HG03103 (cell line): ENCODE measurements around the gene DCTN4.
"Not testable (repeated sequence)": the region's sequence is repeated elsewhere in the genome, so short reads cannot be mapped to it uniquely, and the experiment has no call there.

ENCODE experiments used
- ATAC-seq: cut with Tn5 transposase; IDR thresholded peaks from one replicate; pipeline ENCODE4 v1.9.1; 2021; ENCODE audit warnings: low read depth; ENCODE audit not compliant: unreplicated experiment

Gene DCTN4

DNA sequence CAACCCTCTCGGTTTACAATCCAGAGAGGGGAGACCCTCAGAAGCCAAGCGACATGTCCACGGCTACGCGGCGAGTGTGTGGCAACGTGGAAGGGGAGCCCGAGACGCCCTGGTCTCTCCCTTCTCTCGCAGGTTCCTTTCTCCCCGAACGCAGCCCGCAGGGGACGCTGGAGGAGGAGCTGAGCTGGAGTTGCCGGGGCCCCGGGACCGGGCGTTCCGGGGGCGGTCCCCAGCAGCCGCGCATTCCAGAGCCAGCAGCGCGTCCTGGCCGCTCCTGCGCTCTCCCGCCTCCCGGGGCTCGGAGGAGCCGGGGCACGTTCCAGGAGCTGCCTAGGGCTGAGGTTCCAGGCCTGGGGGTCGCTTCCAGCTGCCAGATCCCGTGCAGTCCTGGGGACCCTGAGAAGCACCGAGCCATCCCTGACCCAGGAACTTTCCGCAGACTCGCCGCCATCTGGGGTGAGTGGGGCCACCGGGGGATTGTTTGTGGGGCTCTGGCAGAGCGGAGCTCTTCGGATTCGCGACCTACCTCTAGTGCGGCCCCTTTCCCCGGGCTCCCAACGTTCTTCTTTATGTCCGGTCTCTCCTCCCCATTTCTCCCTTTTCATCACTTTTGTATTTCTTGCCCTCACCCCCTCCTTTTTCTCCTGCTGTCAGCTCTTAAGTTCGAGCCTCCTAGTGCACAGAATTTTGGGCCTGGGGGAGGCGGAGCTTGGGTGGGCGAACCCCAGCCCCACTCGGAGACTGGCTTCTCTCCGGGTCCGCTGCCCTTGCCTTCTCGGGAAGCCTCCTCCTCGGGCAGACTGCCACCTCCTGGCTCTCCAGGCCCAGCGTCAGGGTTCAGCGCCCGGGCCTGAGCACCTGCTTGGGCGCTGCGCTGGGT lies 19.9 kb upstream of the DCTN4 start, which contains the start of gene SMIM3:
Gene SMIM3, plus strand, starts transcription at position 241 of the 880 bp plus-strand sequence. CDS start 16,684 bp downstream, outside the sequence.
- no peak for ATAC-seq

DNA sequence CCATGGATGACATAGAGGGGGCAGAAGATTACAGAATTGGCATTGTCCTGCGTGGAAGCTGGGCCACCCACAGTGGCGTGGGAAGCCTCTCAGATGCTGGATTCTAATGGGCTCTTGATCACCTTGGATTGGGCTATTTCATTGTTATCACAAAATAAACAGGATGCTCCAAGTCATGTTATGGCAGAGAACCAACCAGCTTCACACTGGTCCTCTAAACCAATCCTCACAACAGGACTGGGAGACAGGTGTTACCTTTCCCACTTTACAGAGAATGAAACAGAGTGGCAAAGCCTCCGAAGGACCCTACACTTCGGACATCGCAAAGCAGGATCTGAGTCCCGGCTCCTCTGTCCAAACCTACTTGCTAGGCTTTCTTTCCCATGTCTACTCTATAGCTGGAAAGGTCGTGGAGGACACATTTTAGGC lies 19.3 kb upstream of the DCTN4 start:
- ATAC-seq: no peak

DNA sequence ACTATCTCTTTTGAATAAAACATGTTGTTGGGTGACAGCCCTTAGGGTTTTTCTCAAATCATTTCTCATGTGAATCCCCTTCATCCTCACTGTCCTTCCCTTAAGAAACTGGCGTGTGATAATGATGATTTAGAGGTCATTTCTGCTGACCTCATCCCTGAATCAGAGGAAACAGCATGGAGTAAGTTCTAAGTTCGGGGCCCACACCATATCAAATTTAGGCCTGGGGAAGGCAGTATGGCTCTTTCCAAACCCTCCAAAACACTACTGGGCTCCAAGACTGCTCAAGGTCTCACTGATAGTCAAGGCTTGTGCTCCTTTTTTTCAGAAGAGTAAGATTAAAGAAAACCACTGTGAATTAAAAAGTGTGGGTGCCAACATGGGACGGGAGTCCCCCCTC lies 18.9 kb upstream of the DCTN4 start:
- ATAC-seq: no peak

DNA sequence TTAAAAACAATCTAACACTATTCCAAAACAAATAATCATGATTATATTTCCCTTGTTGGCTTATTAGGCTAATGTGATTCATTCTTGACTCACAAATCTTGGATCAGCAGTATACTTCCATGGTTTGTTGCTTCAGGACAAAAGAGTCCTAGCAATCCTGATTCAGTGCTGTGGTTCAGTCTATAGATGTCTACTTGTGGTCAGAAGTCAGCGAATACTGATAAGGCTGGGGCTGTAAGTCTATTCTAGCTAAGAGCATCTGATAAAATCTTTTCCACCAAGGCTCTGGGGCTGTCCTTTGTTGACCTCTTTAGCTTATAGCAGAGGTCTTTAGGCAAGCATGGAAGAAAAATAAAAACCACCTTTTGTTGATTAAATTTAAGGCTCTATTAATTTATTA lies 15.3 kb upstream of the DCTN4 start:
- ATAC-seq: no peak

DNA sequence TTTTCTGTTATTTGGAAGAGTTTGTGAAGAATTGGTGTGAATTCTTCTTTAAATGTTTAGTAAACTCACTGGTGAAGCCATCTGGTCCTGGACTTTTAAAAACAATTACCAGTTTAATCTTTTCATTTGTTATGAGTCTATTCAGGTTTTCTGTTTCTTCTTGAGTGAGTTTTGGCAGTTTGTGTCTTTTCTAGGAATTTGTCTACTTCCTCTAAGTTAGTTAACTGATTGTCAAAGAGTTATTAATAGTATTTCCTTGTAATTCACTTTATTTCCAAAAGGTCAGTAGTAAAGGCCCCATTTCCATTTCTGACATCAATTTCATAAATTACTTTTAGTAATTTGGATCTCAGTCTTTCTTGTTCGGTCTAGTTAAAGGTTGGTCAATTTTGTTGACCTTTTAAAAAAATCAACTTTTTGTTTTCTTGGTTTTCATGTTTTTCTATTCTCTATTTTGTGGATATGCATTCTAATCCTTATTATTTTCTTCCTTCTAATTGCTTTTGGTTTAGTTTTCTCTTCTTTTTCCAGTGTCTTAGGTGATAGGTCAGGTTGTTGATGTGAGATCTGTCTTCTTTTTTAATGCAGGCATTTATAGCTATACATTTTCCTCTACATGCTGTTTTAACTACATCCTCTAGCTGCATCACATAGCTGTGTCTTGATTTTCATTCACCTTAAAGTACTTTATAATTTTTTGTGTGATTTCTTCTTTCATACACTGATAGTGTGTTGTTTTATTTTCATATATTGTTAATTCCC lies 12.4 kb upstream of the DCTN4 start:
- no peak for ATAC-seq

DNA sequence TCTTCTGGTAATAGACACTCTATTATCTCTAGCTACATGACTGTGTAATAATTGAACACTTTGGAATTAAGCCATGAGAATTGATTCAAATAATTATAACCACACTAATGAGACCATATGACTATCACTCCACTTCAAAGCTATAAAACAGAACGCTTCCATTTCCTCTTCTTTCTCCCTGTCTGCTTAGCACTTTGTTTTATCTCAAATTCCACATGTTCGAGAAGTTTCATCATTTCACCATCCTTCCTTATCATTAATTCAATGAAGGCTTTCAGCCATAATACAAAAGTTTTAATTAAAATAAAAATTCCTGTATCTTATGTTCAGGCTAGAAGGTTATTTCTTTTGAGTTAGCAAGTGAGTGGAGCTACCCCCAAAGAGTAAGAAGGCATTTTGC lies 7.4 kb upstream of the DCTN4 start:
- no peak for ATAC-seq

DNA sequence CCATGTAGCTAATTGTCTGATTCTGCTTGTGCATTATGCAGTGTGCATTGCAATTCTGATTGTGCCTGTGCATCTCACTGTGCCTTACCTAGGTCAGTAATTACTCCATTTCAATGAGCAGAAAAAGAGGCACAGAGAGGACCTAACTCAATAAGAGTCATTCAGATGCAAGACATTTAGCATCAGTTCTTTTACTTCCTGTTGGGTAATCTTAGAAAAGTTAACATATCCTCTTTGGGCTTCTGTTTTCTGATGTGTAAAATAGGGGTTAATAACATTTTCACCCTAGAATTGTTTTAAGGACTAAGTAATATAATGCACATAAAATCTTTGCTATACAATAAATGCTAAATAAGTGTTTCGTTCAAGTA lies 7.0 kb upstream of the DCTN4 start:
- no peak for ATAC-seq

DNA sequence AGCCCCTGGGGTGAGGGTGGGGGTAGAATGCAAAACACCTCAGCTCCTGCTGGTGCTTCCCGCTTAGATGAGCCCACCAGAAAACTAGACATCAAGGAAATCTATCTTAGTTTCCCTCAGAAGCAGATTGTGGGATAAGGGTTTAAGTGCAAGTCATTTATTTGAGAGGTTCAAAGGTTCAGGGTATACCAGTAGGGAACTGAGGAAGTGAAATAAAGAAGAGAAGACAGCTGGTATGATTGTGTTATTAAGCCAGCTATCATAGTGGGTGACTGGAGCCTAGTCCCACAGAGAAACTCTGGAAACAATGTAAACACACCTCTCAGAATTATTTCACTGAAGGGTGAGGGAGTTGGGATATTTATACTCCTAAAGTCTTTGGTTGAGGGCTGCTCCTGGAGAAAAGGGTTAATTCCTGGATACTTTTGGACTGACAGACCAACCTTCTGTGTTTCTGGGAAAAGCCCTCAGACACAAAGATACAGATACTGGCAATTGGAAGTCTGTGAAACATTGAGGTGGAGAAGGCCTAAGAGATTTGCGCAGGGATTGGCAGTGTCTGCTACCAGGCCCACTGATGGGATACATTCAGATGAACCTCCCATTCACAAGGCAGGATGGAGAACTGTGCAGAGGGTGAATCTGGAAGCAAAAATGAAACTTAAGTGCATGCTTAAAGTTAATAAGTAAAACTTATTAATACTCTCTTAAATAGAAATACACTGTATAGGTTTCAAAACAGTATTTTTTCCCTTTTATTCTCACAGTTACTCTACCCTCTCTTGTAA lies 6.4 kb upstream of the DCTN4 start:
- no peak for ATAC-seq

DNA sequence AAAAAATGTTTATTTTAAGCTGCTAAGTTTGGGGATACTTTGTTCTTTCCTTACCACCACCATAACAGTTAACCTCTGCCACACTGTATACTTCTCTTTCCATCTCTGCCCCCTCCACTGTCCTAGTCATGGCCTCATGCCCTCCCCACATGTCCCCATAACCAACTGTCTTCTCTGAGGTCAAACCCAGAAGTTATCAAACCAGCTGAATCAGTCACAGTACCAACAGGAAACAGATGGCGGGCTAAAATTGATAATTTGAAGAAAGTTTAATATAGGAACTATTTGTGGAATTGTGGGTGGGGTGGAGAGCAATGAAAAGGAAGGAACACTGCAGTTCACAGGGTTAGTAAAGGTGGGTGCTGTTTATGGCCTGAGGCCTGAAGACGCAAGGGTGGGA lies 5.7 kb upstream of the DCTN4 start:
- no peak for ATAC-seq

DNA sequence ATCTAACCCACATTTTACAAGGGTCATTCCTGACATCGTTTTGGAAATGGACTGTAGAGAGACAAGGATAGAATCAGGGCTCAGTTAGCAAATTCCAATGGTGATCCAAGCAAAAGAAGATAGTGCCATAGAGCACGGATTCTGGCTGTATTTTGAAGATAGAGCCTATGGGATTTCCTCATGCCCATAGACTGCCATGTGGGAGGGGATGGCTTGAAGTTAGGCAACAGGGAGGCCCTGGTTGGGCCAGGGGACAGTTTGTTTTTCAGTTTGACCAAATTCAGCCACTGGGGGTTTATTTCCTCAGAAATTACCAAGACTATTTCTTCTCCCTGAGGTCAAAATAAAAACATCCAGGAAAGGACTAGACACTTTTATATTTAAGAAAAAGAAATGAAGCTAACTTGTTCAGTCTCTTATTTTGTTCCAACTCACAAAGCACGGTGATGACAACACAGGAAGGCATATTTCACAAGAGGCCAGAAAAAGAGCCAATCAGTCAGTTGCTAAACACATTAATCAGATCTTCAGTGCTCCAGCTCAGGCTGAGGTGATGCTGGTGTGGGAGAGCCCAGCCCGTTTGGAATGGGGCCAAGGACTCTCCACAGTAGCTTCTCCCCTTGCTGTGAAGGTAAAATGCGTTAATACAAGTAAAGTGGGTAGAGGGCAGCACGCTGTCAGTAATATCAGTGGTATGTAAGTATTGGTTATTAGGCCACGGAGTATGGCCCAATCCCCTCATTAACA lies 4.4 kb upstream of the DCTN4 start:
- no peak for ATAC-seq

DNA sequence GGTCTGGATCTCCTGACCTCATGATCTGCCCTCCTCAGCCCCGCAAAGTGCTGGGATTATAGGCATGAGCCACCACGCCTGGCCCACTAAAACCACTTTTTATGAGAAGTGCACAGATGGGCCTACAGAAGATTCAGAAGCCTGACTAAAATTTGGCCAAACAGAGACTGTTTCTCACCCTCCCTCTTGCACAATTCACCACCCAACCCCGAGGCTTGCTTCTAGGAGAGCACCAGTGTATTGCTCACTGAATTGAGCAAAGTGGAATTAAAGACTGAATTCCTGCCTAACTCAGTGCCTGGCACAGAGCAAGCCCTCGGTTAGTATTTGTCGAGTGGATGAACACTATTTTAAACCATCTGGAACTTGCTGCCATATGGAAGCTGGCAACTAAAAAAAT lies 3.4 kb upstream of the DCTN4 start:
- no peak for ATAC-seq

DNA sequence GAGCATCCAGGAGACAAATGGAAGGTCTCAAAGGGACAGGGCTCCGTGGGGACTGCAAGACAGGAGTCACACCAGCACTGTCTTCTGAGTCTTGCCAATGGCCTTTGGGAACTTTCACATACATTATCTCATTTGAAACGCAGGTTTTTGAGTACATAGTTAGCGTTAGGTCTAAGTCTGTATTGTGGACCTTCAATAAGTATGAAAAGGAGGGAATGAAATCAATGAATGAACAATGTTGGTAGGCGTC lies 442 bp upstream of the DCTN4 start:
- ATAC-seq: no peak

DNA sequence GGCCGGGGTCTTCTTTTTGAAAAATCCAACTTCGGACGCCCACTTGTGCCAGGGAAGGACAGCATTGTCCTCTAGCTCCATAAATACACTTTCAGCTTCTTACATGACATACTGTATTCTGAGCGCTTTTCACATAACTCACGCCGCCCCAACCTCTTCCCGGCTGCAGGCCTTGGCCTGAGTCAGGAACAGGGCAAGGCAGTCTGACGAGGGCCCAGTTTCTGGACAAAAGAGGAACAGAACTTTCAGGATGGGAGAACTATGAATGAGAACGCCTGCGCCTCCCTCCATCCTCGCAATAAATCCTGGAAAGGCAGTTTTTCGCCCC lies 650 bp downstream of the DCTN4 start:
- ATAC-seq: peak; percentile 10

DNA sequence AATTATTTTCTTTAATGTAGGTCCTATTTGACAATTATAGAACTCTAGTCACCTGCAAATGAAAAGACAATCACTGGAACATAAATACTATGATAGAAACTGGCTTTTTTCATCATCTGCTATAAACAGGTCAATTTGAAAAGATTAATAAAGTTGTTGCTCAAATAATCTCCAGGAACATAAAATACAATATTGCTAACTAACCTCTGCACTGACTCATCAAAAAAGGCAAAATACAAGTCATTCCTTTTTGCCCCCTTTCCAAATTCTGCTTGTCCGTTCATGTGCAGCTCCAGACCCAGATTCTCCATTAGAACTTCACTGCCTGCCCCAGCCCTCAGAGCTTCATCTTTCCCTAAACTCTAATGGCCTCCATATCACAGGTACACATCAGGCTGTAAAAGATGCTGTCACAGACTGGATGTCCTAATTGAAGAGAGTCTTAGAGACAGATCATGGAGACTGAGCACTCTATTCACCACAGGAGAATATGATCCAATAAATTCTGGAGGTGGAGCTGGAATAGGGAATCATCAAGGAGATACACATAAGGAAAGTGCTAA lies 1.6 kb downstream of the DCTN4 start:
- ATAC-seq: no peak

DNA sequence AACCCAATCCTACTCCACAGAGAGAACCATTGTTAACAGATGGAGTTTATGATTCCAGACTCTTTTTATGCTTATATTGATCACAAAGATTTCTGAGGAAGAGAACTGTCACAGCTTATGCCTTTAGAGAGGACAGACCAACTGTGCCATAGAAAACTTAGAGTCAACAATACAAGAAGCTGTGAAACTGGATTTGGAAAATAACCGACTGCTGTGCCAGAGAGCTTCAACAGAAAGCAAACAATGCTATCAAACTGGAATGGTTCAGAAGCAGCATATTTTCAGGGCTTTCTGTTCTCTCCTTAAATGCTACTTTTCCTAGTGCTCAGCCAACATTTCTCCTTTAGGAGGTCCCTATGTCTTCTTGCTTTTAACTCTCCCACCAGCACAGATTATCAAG lies 5.0 kb downstream of the DCTN4 start:
- ATAC-seq: no peak

DNA sequence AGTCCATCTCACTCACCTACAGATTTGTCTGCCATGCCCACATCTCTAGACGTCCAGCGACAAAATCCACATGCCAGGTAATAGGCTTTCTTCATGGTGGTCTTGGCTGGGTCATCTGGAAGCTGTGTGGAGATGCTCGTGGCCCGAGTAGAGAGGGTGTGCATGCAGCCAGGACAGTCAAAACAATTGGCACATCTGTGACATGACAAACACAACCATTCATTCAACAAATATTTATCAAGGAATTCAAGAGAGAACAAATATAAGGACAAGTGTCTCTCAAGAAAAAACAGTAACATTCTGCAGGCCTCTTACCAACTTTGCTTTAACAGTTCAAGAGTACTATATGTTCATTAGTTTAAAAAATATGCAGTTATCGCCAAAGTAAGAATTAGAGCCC lies 5.4 kb downstream of the DCTN4 start:
- ATAC-seq: no peak

DNA sequence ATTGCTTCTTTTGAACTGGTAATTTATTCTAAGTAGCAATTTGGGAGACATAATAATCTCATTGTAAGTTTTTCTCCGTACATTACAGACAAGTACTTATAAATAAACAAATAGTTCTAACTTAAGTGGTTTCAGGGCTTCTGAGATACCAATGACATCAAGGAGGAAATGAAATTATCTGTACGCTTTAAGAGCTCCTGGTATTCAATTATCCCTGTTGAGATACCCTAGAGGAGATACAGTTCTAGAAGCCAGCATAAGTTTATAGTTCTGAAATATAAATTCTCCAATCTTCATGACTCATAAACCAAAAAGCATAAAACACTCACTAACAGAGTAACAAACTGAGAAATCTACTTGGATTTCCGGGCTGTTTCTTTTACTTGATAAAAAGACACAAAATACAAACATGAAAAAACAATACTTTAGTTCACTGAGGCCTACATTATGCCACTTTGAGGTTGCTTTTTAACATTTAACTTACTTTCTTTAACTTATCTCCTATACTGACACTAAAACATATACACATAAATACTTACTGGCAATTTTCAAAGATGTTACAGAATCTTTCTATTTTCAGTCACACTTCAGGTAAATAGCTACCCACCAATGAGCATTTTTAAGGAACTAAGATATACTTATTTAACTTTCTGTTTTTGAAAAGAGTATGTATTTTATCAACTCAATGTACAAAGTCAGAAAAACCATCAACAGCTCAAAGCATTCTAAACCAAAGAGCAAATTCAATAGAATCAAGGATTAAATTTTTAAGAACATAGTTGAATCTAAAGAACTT lies 7.5 kb downstream of the DCTN4 start:
- no peak for ATAC-seq

DNA sequence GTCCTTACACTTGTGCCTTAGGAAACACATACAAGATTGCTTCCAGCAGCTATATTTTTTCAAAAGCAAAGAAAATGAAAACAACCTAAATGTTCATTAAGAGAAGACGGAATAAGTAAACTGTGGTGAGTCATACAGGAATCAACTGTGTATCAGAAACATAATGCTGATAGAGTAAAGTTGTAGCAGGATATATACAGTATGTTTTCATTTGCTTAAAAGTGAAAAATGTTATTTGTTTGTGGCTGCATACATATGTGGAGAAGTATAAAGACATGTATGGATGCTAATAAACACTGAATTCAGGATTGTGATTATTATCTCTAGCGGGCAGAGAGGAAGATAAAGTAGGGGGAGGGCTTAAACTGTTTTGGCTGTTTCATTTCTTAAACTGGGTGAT lies 8.3 kb downstream of the DCTN4 start:
- ATAC-seq: no peak

DNA sequence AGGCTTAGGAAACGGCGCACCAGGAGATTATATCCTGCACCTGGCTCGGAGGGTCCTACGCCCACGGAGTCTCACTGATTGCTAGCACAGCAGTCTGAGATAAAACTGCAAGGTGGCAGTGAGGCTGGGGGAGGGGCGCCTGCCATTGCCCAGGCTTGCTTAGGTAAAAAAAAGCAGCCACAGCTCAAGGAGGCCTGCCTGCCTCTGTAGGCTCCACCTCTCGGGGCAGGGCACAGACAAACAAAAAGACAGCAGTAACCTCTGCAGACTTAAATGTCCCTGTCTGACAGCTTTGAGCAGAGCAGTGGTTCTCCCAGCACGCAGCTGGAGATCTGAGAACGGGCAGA lies 15.7 kb downstream of the DCTN4 start:
- not testable (repeated sequence) for ATAC-seq
